GM19397 (cell line): Measurements from ENCODE around the gene PANX2.

Experiments
- ATAC-seq: cut with Tn5 transposase; IDR thresholded peaks from one replicate; pipeline ENCODE4 v1.9.1; 2021; ENCODE audit warnings: mild to moderate bottlenecking, moderate library complexity; ENCODE audit not compliant: unreplicated experiment

Gene PANX2

DNA sequence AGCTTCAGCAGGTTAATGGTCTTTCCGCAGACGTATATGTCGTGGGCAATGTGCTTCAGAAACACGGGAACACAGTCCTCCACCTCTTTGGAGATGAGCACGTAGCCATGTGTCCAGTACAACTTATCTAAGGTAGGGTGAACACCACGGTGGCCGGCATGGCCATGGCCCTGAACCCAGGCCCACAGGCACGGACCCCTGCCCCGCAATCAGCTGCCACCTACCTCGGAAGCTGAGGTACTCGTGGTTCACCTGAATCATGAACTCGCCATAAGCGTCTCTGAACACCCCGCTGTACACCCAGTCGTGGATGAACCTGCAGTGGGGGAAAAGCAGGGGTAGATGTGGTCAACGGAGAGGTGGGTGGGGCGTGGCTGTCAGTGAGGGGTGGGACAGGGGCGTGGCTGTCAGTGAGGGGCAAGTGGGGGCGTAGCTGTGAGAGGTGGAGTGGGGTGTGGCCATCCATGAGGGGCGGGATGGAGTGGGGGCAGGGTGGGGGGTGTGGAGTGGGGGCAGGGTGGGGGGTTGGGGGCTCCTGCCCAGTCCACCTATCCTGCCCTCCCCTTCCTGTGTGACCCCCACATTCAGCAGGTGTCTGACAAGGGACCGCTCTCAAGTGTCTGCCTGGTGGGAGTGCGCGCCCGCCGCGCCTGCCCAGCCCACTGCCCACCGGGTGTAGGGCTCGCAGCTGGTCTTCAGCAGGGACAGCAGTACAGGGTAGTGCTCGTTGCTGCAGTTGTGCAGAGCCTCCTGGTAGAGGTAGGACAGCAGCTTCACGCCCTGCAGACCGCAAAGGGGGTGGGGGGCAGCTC, 55.7 kb downstream of the PANX2 start:
- ATAC-seq = no peak

GRCh38 chr22:50226875-50227165, 56.3 kb downstream of the PANX2 start:
- ATAC-seq = no peak

DNA sequence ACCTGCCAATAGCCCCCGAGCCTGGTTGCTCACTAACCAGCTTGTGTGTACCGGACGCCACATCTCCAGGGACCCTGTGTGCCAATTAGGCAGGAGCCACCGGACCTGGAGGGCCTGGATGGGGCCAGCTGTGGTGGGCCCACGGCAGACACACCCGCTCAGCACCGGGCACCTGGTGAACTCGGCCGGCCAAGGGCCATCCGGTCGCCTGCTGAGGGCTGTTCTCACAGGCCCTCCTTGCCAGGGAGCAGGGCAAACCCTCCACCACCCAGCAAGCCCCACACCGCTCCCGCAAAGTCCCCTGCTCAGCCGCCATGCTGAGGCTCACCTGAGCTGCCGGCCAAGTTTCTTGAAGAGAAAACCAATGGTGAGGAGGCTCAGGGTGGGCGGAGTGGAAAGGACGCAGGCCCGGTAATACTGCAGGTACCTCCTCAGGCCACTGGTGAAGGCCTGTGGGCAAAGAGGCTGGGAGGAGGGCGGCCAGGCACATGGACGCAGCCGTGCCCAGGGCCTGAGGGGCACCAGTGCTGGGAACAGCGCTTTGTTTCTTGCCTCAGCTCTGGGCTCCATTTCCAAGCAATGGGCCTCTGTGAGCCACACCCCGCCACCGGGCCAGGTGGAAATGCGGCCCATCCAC, 57.2 kb downstream of the PANX2 start:
- ATAC-seq = no peak

- ATAC-seq = no peak
These were observed 57.8 kb downstream of the PANX2 start for GRCh38 chr22:50228366-50228765.

DNA sequence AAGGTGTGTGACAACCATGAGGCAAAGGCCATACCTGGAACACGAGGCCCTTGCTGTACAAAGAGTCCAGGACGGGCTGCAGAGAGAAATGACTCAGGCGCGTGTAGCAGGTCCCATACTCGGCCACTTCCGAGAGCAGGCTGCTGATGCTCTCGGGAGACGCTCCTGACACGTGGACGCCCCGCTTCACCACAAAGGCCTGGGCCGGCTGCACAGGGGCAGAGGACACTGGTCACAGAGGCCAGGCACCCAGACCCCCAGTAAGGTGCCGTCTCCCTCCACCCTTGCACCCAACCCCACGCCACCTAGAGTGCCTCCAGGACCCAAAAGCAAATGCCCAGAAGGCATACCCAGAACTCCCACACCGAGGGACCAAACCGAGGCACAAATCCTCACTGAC, 58.8 kb downstream of the PANX2 start:
- ATAC-seq = no peak
